Fibroblast of villous mesenchyme (primary cell): ENCODE results near the gene SERGEF. TPM values are rescaled to one million over a fixed set of nuclear protein-coding genes. Genes with fewer than 3 reads are reported as not detected.

Experiments
- DNase-seq: peaks from one replicate; pipeline ENCODE4 v3.0.0-alpha.2; 2010; ENCODE audit warnings: low read depth
- H3K4me3 ChIP-seq: 2 replicates; pipeline ENCODE4 v1.5.1; 2011; ENCODE audit warnings: low read depth, mild to moderate bottlenecking, low read length
- CTCF ChIP-seq: IDR thresholded peaks from 2 replicates; pipeline ENCODE4 v1.5.1; 2012; ENCODE audit warnings: low read depth, mild to moderate bottlenecking, low read length; ENCODE audit not compliant: insufficient read depth
- total RNA-seq: library from RNA; depleted of rRNA; stranded (reverse); fragments of >200 nt; gene quantifications from 2 replicates; pipeline ENCODE4 v1.2.3, GENCODE V29; 2012

SERGEF gene
- total RNA-seq, 1 donor, result 21.2 TPM

GRCh38 chr11:17748761-17749721 lies 263.8 kb downstream of the SERGEF start:
- DNase-seq, result no peak
- no peak overlapping the region for H3K4me3 ChIP-seq
- no peak for TF ChIP-seq CTCF

GRCh38 chr11:17748044-17748443 lies 264.8 kb downstream of the SERGEF start:
- DNase-seq, result no peak
- TF ChIP-seq CTCF, result no peak
- H3K4me3 ChIP-seq, result no peak overlapping the region

DNA sequence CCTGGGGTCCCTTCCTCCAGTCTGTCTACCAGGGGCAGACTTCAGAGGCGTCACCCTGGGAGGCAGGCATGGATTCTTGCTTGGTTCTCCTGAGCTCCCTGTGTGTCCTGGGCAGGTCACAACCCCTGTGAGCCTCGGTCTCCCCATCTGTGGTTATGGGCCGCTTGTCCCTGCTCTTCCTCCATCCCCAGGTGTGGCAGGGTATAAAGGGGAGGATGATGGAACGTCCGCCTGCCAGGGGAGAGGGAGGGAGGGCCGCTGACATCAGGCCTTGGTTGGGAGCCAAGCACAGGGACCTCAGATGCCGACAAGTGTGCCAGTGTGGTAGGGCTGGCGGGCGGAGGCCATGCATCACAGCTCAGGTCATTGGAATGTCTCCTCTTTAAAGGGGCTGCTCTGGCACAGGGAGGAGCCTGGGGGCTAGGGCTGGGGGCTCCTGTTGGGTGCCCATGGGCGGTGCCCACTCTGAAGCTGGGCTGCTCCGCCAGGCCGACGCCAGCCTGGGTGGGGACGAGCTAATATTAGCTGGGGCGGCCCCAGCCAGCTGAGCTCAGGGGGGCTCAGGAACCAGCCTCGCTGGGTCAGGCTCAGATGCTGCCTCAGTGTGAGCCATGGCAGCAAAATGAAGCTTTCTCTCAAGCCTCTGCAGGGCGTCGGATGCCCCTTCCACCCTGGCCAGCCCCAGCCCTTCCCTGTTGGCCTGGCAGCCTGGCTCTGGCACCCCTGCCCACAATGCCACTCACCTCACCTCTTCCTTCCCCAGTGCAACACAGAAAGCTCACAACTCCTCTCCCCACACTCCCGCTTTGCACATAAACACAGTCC lies 265.5 kb downstream of the SERGEF start:
- H3K4me3 ChIP-seq, result no peak overlapping the region
- no peak for DNase-seq
- TF ChIP-seq CTCF, result no peak

DNA sequence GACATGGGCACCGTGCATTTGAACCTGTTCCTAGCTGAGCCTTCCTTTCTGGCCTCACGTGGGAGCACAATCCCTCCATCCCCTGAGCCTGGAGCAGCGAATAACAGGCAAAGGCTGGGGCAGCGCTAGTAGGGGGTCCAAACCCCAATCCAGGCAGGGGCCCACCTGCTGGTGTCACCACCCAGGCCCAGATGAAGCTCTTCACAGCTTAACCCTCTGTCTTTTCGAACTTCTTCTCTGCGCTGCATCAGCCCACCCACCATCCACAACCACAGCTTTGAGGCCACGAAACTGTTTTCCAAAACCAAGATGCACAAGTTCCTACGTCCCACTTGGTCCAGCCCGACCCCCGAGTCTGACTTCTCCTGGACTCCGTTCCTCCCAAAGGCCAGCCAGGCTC lies 266.8 kb downstream of the SERGEF start:
- H3K4me3 ChIP-seq, result no peak overlapping the region
- no peak for DNase-seq
- no peak for TF ChIP-seq CTCF

- no peak for DNase-seq
- no peak overlapping the region for H3K4me3 ChIP-seq
- TF ChIP-seq CTCF, result no peak
Observed at GRCh38 chr11:17745023-17745772, 267.6 kb downstream of the SERGEF start.

DNA sequence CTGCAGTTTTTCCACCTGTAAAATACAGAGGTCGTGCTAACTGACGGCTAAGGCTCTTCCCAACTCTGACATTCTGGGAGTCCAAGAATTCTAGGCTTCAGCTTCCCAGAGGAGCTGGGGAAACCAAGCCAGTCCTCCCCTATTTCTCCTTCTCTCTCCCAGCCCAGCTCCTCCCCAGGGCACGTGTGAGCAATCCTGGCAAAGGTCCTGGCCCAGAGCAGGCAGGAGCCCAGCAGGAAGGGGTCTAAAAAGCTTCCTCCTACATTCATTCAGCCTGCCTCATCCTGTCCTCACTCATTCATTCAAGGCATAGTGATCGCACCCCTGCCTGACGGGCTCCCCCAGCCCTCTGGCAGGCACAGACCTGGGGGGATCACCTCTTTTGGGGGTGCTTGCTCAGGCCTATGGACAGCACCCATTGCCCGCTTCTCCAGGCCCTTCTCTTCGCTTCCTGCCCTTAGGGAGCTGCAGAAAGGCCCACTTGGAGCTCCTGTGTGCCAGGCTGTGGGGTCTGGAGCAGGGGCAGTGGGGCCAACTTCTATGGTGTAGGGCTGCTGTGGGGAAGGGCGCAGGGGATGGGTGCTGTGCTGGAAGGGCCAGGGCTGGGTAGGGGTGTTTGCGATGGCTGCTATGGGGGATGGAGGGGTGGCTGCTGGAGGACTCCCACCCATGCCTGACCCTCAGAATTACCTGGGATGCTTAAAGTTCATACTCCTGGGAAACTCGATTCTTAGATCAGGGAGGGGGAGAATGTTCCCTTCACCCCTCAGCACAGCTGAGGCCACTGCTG lies 268.5 kb downstream of the SERGEF start:
- DNase-seq, result no peak
- H3K4me3 ChIP-seq, result no peak overlapping the region
- no peak for TF ChIP-seq CTCF
